ENCODE data around the gene NFATC1.

NFATC1 gene

DNA sequence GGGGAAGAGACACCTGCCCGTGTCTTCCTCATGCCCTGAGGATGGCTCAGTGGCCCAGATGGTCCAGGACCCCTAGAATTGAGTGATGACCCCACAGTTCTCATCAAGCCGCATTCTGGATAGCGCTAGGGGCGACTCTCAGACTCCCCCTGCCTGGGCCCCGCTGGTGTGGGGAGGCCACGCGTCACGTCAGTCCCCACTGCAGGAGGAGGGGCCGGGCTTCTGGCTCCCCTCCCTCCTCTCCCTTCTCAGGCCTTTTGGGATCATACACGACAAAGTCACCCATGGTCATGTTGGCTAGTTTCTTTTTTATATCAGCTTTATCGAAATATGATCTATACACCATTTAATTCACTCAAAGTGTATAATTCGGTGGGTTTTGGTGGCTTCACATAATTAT, 61.5 kb downstream of the NFATC1 start:
- TF ChIP-seq, protein P1, sequence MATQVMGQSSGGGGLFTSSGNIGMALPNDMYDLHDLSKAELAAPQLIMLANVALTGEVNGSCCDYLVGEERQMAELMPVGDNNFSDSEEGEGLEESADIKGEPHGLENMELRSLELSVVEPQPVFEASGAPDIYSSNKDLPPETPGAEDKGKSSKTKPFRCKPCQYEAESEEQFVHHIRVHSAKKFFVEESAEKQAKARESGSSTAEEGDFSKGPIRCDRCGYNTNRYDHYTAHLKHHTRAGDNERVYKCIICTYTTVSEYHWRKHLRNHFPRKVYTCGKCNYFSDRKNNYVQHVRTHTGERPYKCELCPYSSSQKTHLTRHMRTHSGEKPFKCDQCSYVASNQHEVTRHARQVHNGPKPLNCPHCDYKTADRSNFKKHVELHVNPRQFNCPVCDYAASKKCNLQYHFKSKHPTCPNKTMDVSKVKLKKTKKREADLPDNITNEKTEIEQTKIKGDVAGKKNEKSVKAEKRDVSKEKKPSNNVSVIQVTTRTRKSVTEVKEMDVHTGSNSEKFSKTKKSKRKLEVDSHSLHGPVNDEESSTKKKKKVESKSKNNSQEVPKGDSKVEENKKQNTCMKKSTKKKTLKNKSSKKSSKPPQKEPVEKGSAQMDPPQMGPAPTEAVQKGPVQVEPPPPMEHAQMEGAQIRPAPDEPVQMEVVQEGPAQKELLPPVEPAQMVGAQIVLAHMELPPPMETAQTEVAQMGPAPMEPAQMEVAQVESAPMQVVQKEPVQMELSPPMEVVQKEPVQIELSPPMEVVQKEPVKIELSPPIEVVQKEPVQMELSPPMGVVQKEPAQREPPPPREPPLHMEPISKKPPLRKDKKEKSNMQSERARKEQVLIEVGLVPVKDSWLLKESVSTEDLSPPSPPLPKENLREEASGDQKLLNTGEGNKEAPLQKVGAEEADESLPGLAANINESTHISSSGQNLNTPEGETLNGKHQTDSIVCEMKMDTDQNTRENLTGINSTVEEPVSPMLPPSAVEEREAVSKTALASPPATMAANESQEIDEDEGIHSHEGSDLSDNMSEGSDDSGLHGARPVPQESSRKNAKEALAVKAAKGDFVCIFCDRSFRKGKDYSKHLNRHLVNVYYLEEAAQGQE (IDR thresholded peaks at IDR 0.05; ENCODE audit: insufficient read depth in 1 of 2, low read depth in 2 of 2, low read length in 2 of 2): no peak
- TF ChIP-seq TAF1 (IDR thresholded peaks at IDR 0.05; ENCODE audit: borderline replicate concordance, insufficient read depth, low read length) (no peak), SIN3A (IDR thresholded peaks at IDR 0.05; ENCODE audit: borderline replicate concordance, insufficient read depth, low read length) (no peak), POLR2AphosphoS5 (IDR thresholded peaks at IDR 0.05; ENCODE audit: low read depth, low read length) (no peak), FOXP2 (optimal IDR thresholded peaks at IDR 0.05; ENCODE audit: borderline replicate concordance, extremely low read depth, extremely low read length, insufficient read depth) (no peak)

DNA sequence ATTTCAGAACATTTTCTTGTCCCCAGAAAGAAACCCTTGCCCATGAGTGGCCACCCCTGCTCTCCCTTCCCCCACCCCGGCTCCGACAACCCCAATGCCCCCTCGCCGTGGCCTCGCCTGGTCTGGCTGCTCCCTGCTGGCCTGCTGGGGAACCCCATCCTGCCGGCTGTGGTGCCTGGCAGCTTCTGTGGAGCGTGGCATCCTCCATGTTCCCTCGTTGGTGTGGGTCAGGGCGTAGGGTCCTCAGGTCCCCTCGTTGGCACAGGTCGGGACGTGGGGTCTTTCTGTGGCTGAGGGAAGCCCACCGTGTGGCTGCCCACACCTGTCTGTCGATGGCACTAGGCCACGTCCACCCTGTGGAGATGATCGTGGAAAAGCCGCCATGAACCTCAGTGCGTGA, 61.9 kb downstream of the NFATC1 start:
- TF ChIP-seq SIN3A (IDR thresholded peaks at IDR 0.05; ENCODE audit: borderline replicate concordance, insufficient read depth, low read length): no peak
- TF ChIP-seq FOXP2 (optimal IDR thresholded peaks at IDR 0.05; ENCODE audit: borderline replicate concordance, extremely low read depth, extremely low read length, insufficient read depth): no peak
- TF ChIP-seq, protein P1 (IDR thresholded peaks at IDR 0.05; ENCODE audit: insufficient read depth in 1 of 2, low read depth in 2 of 2, low read length in 2 of 2): no peak
- no peak for TF ChIP-seq TAF1 (IDR thresholded peaks at IDR 0.05; ENCODE audit: borderline replicate concordance, insufficient read depth, low read length)
- TF ChIP-seq POLR2AphosphoS5 (IDR thresholded peaks at IDR 0.05; ENCODE audit: low read depth, low read length): no peak

DNA sequence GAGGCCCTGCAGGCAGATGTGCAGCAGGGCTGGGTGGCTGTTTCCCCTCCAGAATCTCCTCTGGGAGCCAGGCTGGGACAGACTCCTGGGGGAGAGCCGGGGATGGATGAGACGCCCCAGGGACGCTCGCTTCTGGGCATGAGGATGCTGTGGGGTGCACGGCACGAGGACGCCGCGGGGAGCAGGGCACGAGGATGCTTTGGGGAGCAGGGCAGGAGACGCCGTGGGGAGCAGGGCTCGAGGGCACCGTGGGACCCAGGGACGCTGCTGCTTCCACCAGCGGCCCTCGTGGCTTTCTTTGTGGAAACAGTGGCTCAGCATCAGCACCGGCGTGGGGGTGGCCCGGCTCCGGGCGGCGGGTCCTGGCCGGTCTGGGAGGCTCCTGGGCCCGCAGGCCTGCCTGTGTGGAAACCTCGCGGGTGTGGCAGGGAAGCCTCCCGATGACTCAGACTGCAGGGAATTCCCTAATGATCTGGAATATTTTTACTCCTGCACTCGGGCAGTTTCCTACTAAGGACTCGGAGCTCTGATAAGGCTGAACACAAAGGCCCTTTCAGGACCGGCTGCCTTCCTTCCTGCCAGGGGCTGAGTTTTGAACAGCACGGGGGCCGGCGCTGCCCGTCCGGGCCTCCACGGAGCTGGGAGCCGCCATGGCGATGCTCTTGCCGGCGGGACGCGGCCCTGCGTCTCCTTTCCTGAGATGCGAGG, 62.6 kb downstream of the NFATC1 start:
- no peak for TF ChIP-seq POLR2AphosphoS5 (IDR thresholded peaks at IDR 0.05; ENCODE audit: low read depth, low read length)
- TF ChIP-seq FOXP2 (optimal IDR thresholded peaks at IDR 0.05; ENCODE audit: borderline replicate concordance, extremely low read depth, extremely low read length, insufficient read depth): no peak
- TF ChIP-seq, protein P1 (IDR thresholded peaks at IDR 0.05; ENCODE audit: insufficient read depth in 1 of 2, low read depth in 2 of 2, low read length in 2 of 2): no peak
- no peak for TF ChIP-seq SIN3A (IDR thresholded peaks at IDR 0.05; ENCODE audit: borderline replicate concordance, insufficient read depth, low read length)
- no peak for TF ChIP-seq TAF1 (IDR thresholded peaks at IDR 0.05; ENCODE audit: borderline replicate concordance, insufficient read depth, low read length)

- TF ChIP-seq FOXP2 (optimal IDR thresholded peaks at IDR 0.05; ENCODE audit: borderline replicate concordance, extremely low read depth, extremely low read length, insufficient read depth): no peak
- TF ChIP-seq, protein P1 (IDR thresholded peaks at IDR 0.05; ENCODE audit: insufficient read depth in 1 of 2, low read depth in 2 of 2, low read length in 2 of 2): no peak
- no peak for TF ChIP-seq TAF1 (IDR thresholded peaks at IDR 0.05; ENCODE audit: borderline replicate concordance, insufficient read depth, low read length)
- TF ChIP-seq SIN3A (IDR thresholded peaks at IDR 0.05; ENCODE audit: borderline replicate concordance, insufficient read depth, low read length): no peak
- no peak for TF ChIP-seq POLR2AphosphoS5 (IDR thresholded peaks at IDR 0.05; ENCODE audit: low read depth, low read length)
These were observed 63.4 kb downstream of the NFATC1 start for GRCh38 chr18:79458917-79459803.
